HepG2 (cell line): ENCODE measurements around the gene TMX2. TPM values are rescaled to one million over a fixed set of nuclear protein-coding genes. Genes with fewer than 3 reads are reported as not detected.

Source experiments
- ATAC-seq: fragments of 200-7000 bp; cut with Tn5 transposase; 3 replicates; pipeline ENCODE4 v1.9.1; 2020; ENCODE audit warnings: mild to moderate bottlenecking, moderate library complexity
- BruUV-seq: library from RNA; stranded (reverse); fragments of 400-500 nt; replicated peaks from 2 replicates; lab custom pipeline; 2021; lab: Mats Ljungman, UMichigan
- CTCF ChIA-PET: fragments of 300-600 bp; formaldehyde crosslinking; extraction: SDS; loops from one replicate; lab custom pipeline; 2021; ENCODE audit warnings: low total read pairs, inconsistent platforms, low intra/inter-chr PET ratio; lab: Yijun Ruan, JAX
- POLR2A ChIA-PET: fragments of 350-600 bp; sonication (Branson Sonifier 250); formaldehyde crosslinking; loops from one replicate; lab custom pipeline; 2020; ENCODE audit warnings: antibody characterized with exemption, inconsistent platforms; lab: Yijun Ruan, JAX
- DNase-seq: peaks from one replicate; pipeline ENCODE4 v3.0.0-alpha.2; 2015; ENCODE audit warnings: low spot score
- FAIRE-seq: peaks from 3 replicates; lab custom pipeline; 2011; peaks lifted over from hg19 to GRCh38; lab: Jason Lieb, UNC
- H2AFZ ChIP-seq: one replicate; pipeline ENCODE4 v1.6.1; 2011; ENCODE audit warnings: low read length, inconsistent platforms
- H3K27ac ChIP-seq: fragments of 300-600 bp; 3 replicates; pipeline ENCODE4 v1.8.0; 2011; ENCODE audit warnings: mixed run types, mild to moderate bottlenecking, mixed read lengths, low read length, inconsistent platforms; ENCODE audit not compliant: insufficient read depth; ENCODE audit errors: extremely low read length
- H3K27me3 ChIP-seq, 2 experiments: fragments of 200-600 bp in 1 of 2; 2 replicates in 1 of 2; 3 replicates in 1 of 2; pipeline versions ENCODE4 v1.6.0 to v1.8.0; 2011; ENCODE audit warnings: low read length in 2 of 2, mild to moderate bottlenecking in 2 of 2, moderate library complexity in 2 of 2, inconsistent platforms in 1 of 2; ENCODE audit not compliant: insufficient read depth in 2 of 2, control insufficient read depth in 1 of 2
- H3K36me3 ChIP-seq, 2 experiments: fragments of 200-600 bp in 1 of 2; replicated peaks in 1 of 2; 2 replicates in 1 of 2; 3 replicates in 1 of 2; pipeline versions ENCODE4 v1.5.1 to v1.8.0; 2011; ENCODE audit warnings: low read length in 2 of 2, inconsistent platforms in 1 of 2; ENCODE audit not compliant: insufficient read depth in 2 of 2, control insufficient read depth in 1 of 2
- H3K4me1 ChIP-seq: 2 replicates; pipeline ENCODE4 v1.5.1; 2012; ENCODE audit warnings: low read length, inconsistent platforms; ENCODE audit not compliant: insufficient read depth
- H3K4me2 ChIP-seq: 2 replicates; pipeline ENCODE4 v1.6.0; 2011; ENCODE audit warnings: low read depth, low read length, inconsistent platforms
- H3K4me3 ChIP-seq, 3 experiments: fragments of 200-600 bp in 1 of 3; sonication (generic), shearing (Covaris generic) in 1 of 3; replicated peaks in 1 of 3; 2 replicates each; pipeline ENCODE4 v1.5.1; 2011 to 2016; ENCODE audit warnings: low read length in 3 of 3, inconsistent platforms in 2 of 3, low read depth in 2 of 3, mild to moderate bottlenecking in 2 of 3, control low read depth in 1 of 3, mixed read lengths in 1 of 3; ENCODE audit not compliant: insufficient read depth in 1 of 3
- H3K79me2 ChIP-seq: one replicate; pipeline ENCODE4 v1.6.1; 2011; ENCODE audit warnings: low read length, inconsistent platforms; ENCODE audit not compliant: insufficient read depth
- H3K9ac ChIP-seq: 2 replicates; pipeline ENCODE4 v1.6.0; 2011; ENCODE audit warnings: mild to moderate bottlenecking, low read depth, low read length, inconsistent platforms; ENCODE audit not compliant: insufficient read depth
- H3K9me3 ChIP-seq: 2 replicates; pipeline ENCODE4 v1.5.1; 2012; ENCODE audit warnings: mild to moderate bottlenecking, low read length
- H4K20me1 ChIP-seq: 2 replicates; pipeline ENCODE4 v1.6.0; 2011; ENCODE audit warnings: inconsistent platforms, mild to moderate bottlenecking, low read length, moderate library complexity; ENCODE audit not compliant: insufficient read depth
- MAF1 ChIP-seq: sonication (generic); formaldehyde crosslinking; IDR thresholded peaks from 2 replicates; pipeline ENCODE4 v1.5.0; 2020; ENCODE audit warnings: missing genetic modification reagents, borderline replicate concordance
- MAFG ChIP-seq: sonication (generic); formaldehyde crosslinking; IDR thresholded peaks from 2 replicates; pipeline ENCODE4 v1.5.1; 2020; ENCODE audit warnings: mild to moderate bottlenecking, missing genetic modification reagents
- NFKB2 ChIP-seq: sonication (generic); formaldehyde crosslinking; IDR thresholded peaks from 2 replicates; pipeline ENCODE4 v1.4.0; 2020; ENCODE audit warnings: missing genetic modification reagents, borderline replicate concordance
- RELA ChIP-seq: sonication (generic); formaldehyde crosslinking; IDR thresholded peaks from 2 replicates; pipeline ENCODE4 v1.4.0; 2020; ENCODE audit warnings: missing genetic modification reagents
- ZFAT ChIP-seq: sonication (generic); formaldehyde crosslinking; conservative IDR thresholded peaks from 2 replicates; pipeline ENCODE4 v1.8.1; 2023; ENCODE audit warnings: missing genetic modification reagents, inconsistent platforms
- ZNF44 ChIP-seq: sonication (generic); formaldehyde crosslinking; IDR thresholded peaks from 2 replicates; pipeline ENCODE4 v1.5.1; 2020; ENCODE audit warnings: mild to moderate bottlenecking, missing genetic modification reagents
- ZNF605 ChIP-seq: sonication (generic); formaldehyde crosslinking; IDR thresholded peaks from 2 replicates; pipeline ENCODE4 v1.8.0; 2022; ENCODE audit warnings: mild to moderate bottlenecking, missing genetic modification reagents
- ZNF740 ChIP-seq: sonication (generic); formaldehyde crosslinking; IDR thresholded peaks from 2 replicates; pipeline ENCODE4 v1.4.0; 2020; ENCODE audit warnings: missing genetic modification reagents
- WGBS: methylation state at CpG from one replicate; pipeline ENCODE4 v1.1.6; 2017; ENCODE audit warnings: low lambda C conversion rate; 5-methylcytosine and 5-hydroxymethylcytosine counted together
- in situ Hi-C: cut with HindIII; loops from 2 replicates; pipeline ENCODE4 v1.10.0; 2017; ENCODE audit warnings: low pct_unique_long_range_greater_than_20kb; ENCODE audit not compliant: extremely low pct_ligation_motif_present
- intact Hi-C: fragments of 100-400 bp; cut with micrococcal nuclease; formaldehyde crosslinking; loops from one replicate; pipeline ENCODE4 v1.10.0; 2022; ENCODE audit not compliant: unreplicated experiment
- polyA plus RNA-seq, 8 experiments: library from polyadenylated mRNA; depleted of rRNA in 3 of 8; stranded (reverse) in 7 of 8; unstranded in 1 of 8; fragments of >200 nt; fragmentation: Illumina TruSeq in 4 of 8; extraction: Trizol in 4 of 8; gene quantifications; 2 replicates each; pipeline versions ENCODE4 v1.2.1 to v1.2.3, GENCODE V29; 2011 to 2016; ENCODE audit warnings: low read depth in 4 of 8, missing spikeins in 1 of 8, mixed read lengths in 1 of 8; ENCODE audit not compliant: insufficient read depth in 1 of 8
- total RNA-seq, 5 experiments: library from RNA; depleted of rRNA; stranded (reverse); fragments of >200 nt; fragmentation: Illumina TruSeq; extraction: Trizol; gene quantifications; 2 replicates each; pipeline ENCODE4 v1.2.3, GENCODE V29; 2016; ENCODE audit warnings: low read depth in 1 of 5
- TF ChIP-seq, protein P1 (sequence below): sonication (generic); formaldehyde crosslinking; IDR thresholded peaks from 2 replicates; pipeline ENCODE4 v1.4.0; 2020; ENCODE audit warnings: mild to moderate bottlenecking, missing genetic modification reagents
- TF ChIP-seq, protein P2 (sequence below): sonication (generic); formaldehyde crosslinking; IDR thresholded peaks from 2 replicates; pipeline ENCODE4 v1.8.0; 2022; ENCODE audit warnings: mild to moderate bottlenecking, missing genetic modification reagents; ENCODE audit not compliant: insufficient replicate concordance
- TF ChIP-seq, protein P3 (sequence below): sonication (generic); formaldehyde crosslinking; IDR thresholded peaks from 2 replicates; pipeline ENCODE4 v1.5.1; 2020; ENCODE audit warnings: mild to moderate bottlenecking, moderate library complexity, missing genetic modification reagents
- TF ChIP-seq, protein P4 (sequence below): sonication (generic); formaldehyde crosslinking; conservative IDR thresholded peaks from 2 replicates; pipeline ENCODE4 v1.8.0; 2022; ENCODE audit warnings: mild to moderate bottlenecking, moderate library complexity, missing genetic modification reagents

The TMX2 gene
- total and polyA plus RNA-seq, 2 of the 13 experiments (the other 11 are each of a cell fraction or from before 2014, with no cell fraction given), result 84.5 to 129 TPM

GRCh38 chr11:57668434-57668782, 44.0 kb upstream of the TMX2 start:
- peak overlapping the region; percentile 95 for H3K4me2 ChIP-seq
- no peaks in the 10 kb centered on the region; a peak in 1 of 5 replicates for H3K27me3 ChIP-seq
- POLR2A ChIA-PET, result interaction anchor here (1.8 kb wide), 1 partner anchor 44 kb away, joined by 5 read pairs; the partner anchor contains the start of genes MED19 and TMX2
- peak overlapping the region; percentile 98 for H3K9ac ChIP-seq
- FAIRE-seq, result no peak
- no peak for DNase-seq
- no peaks in the 10 kb centered on the region for H4K20me1 ChIP-seq
- CTCF ChIA-PET, result no interaction called here
- peak overlapping the region; percentile 81 to 91 (median 88) for H3K4me3 ChIP-seq
- peaks cover 35% of the 10 kb centered on the region for H3K4me1 ChIP-seq
- in situ Hi-C loops (loop anchor here (25.0 kb wide), 2 partner anchors 619 to 844 kb away; partner anchors contain the start of gene OR5B21), intact Hi-C loops (loop anchor here (5.0 to 10.0 kb wide), 2 partner anchors 136 to 226 kb away; no protein-coding TSS in a partner anchor)
- under 1% methylated on average over 25 of the region's 31 CpGs for WGBS
- peaks cover 10 to 20% of the 10 kb centered on the region in 2 experiments; a peak in 4 of 5 replicates for H3K36me3 ChIP-seq
- no peak overlapping the region for H2AFZ ChIP-seq
- ATAC-seq, result peak; percentile 38
- no peaks in the 10 kb centered on the region for H3K9me3 ChIP-seq
- BruUV-seq, result TSS peak; percentile 67
- H3K27ac ChIP-seq, result peak overlapping the region; percentile 98
- H3K79me2 ChIP-seq, result peaks cover 45% of the 10 kb centered on the region
- TF ChIP-seq RELA (no peak), MAFG (no peak), ZNF740 (CRISPR knock-in tag) (no peak), NFKB2 (CRISPR knock-in tag) (0 out of 2 replicates have a peak, but pooled peaks have one; percentile 50), MAF1 (CRISPR knock-in tag) (no peak), ZNF605 (no peak), ZFAT (no peak), ZNF44 (no peak)
- TF ChIP-seq, protein P1, sequence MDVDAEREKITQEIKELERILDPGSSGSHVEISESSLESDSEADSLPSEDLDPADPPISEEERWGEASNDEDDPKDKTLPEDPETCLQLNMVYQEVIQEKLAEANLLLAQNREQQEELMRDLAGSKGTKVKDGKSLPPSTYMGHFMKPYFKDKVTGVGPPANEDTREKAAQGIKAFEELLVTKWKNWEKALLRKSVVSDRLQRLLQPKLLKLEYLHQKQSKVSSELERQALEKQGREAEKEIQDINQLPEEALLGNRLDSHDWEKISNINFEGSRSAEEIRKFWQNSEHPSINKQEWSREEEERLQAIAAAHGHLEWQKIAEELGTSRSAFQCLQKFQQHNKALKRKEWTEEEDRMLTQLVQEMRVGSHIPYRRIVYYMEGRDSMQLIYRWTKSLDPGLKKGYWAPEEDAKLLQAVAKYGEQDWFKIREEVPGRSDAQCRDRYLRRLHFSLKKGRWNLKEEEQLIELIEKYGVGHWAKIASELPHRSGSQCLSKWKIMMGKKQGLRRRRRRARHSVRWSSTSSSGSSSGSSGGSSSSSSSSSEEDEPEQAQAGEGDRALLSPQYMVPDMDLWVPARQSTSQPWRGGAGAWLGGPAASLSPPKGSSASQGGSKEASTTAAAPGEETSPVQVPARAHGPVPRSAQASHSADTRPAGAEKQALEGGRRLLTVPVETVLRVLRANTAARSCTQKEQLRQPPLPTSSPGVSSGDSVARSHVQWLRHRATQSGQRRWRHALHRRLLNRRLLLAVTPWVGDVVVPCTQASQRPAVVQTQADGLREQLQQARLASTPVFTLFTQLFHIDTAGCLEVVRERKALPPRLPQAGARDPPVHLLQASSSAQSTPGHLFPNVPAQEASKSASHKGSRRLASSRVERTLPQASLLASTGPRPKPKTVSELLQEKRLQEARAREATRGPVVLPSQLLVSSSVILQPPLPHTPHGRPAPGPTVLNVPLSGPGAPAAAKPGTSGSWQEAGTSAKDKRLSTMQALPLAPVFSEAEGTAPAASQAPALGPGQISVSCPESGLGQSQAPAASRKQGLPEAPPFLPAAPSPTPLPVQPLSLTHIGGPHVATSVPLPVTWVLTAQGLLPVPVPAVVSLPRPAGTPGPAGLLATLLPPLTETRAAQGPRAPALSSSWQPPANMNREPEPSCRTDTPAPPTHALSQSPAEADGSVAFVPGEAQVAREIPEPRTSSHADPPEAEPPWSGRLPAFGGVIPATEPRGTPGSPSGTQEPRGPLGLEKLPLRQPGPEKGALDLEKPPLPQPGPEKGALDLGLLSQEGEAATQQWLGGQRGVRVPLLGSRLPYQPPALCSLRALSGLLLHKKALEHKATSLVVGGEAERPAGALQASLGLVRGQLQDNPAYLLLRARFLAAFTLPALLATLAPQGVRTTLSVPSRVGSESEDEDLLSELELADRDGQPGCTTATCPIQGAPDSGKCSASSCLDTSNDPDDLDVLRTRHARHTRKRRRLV (CRISPR knock-in tag), result no peak
- TF ChIP-seq, protein P2, sequence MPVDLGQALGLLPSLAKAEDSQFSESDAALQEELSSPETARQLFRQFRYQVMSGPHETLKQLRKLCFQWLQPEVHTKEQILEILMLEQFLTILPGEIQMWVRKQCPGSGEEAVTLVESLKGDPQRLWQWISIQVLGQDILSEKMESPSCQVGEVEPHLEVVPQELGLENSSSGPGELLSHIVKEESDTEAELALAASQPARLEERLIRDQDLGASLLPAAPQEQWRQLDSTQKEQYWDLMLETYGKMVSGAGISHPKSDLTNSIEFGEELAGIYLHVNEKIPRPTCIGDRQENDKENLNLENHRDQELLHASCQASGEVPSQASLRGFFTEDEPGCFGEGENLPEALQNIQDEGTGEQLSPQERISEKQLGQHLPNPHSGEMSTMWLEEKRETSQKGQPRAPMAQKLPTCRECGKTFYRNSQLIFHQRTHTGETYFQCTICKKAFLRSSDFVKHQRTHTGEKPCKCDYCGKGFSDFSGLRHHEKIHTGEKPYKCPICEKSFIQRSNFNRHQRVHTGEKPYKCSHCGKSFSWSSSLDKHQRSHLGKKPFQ (CRISPR knock-in tag), result peak; percentile 41
- TF ChIP-seq, protein P3, sequence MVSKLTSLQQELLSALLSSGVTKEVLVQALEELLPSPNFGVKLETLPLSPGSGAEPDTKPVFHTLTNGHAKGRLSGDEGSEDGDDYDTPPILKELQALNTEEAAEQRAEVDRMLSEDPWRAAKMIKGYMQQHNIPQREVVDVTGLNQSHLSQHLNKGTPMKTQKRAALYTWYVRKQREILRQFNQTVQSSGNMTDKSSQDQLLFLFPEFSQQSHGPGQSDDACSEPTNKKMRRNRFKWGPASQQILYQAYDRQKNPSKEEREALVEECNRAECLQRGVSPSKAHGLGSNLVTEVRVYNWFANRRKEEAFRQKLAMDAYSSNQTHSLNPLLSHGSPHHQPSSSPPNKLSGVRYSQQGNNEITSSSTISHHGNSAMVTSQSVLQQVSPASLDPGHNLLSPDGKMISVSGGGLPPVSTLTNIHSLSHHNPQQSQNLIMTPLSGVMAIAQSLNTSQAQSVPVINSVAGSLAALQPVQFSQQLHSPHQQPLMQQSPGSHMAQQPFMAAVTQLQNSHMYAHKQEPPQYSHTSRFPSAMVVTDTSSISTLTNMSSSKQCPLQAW (CRISPR knock-in tag), result peak; percentile 43; the same call in 1 of the 2 replicates
- TF ChIP-seq, protein P4, sequence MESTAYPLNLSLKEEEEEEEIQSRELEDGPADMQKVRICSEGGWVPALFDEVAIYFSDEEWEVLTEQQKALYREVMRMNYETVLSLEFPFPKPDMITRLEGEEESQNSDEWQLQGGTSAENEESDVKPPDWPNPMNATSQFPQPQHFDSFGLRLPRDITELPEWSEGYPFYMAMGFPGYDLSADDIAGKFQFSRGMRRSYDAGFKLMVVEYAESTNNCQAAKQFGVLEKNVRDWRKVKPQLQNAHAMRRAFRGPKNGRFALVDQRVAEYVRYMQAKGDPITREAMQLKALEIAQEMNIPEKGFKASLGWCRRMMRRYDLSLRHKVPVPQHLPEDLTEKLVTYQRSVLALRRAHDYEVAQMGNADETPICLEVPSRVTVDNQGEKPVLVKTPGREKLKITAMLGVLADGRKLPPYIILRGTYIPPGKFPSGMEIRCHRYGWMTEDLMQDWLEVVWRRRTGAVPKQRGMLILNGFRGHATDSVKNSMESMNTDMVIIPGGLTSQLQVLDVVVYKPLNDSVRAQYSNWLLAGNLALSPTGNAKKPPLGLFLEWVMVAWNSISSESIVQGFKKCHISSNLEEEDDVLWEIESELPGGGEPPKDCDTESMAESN, result no peak
